Measurements from ENCODE around the gene KCNIP2.

DNA sequence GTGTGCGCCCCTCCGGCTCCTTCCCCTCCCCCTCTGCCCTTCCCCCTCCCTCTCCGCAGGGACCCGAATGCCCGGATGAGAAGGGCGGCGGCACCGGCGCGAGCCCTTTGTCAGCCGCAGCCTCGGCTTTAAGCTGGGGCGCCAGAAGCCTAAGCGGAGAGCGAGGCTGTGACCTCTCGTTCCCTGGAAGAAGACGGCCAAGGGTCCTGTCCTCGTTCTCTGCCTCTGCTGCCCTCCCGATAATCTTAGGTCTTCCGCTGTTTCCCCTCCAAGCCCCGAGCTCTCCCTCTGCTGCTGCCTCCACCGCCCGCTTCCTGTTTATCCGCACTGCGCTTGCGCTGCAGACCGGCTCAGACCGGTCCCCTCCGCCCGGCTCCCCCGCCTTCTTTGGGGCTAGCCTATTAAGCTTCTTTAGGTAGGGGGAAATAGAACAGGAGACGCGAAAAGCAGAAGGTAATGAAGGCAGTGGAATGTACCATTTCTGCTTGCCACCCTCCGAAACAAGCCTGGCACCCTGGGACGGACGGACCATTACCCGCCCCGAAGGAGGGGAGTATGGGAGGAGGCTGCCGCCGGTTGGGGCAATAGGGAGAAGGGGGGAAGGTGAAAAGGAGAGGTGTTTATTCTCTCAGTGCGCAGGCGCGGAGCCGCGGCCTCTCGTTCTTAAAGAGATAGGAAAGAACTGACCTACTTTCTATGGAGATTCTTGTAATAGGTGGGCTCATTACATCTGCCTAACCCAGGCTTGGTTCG is 25.3 kb downstream of the KCNIP2 start, which contains the start of gene OGA:
- TF ChIP-seq CTCF (IDR thresholded peaks at IDR 0.05) (no peak), POLR2A (IDR thresholded peaks at IDR 0.05) (peak; percentile 95)

Data from right lobe of liver (tissue), 4 donors.